ENCODE results near the gene NDUFA11.

NDUFA11 gene

GRCh38 chr19:5905114-5905778 is 1.7 kb upstream of the NDUFA11 start:
- DNase-seq: no peak

- DNase-seq: peak; percentile 97
These were observed 943 bp upstream of the NDUFA11 start, which contains the start of gene VMAC for GRCh38 chr19:5904352-5905113. Gene VMAC, plus strand, starts transcription at chr19:5904872. Its CDS starts 19 bp downstream, at chr19:5904891.

- DNase-seq: no peak
These were observed 450 bp downstream of the NDUFA11 start for GRCh38 chr19:5903056-5903623.

- no peak for DNase-seq
These were observed 2.6 kb downstream of the NDUFA11 start for GRCh38 chr19:5900976-5901375.

- no peak for DNase-seq
These were observed 3.7 kb downstream of the NDUFA11 start for GRCh38 chr19:5899728-5900526.

- DNase-seq: no peak
These were observed 6.2 kb downstream of the NDUFA11 start for GRCh38 chr19:5897189-5897969.

GRCh38 chr19:5896365-5897076 is 7.1 kb downstream of the NDUFA11 start:
- DNase-seq: no peak

GRCh38 chr19:5895890-5896289 is 7.7 kb downstream of the NDUFA11 start:
- no peak for DNase-seq

- no peak for DNase-seq
These were observed 8.2 kb downstream of the NDUFA11 start for GRCh38 chr19:5895409-5895808.

GRCh38 chr19:5894704-5895349 is 8.8 kb downstream of the NDUFA11 start:
- no peak for DNase-seq

- DNase-seq: no peak
These were observed 9.5 kb downstream of the NDUFA11 start for GRCh38 chr19:5893907-5894703.

GRCh38 chr19:5893296-5893903 is 10.2 kb downstream of the NDUFA11 start:
- no peak for DNase-seq

- DNase-seq: no peak
These were observed 10.8 kb downstream of the NDUFA11 start for GRCh38 chr19:5892772-5893275.

GRCh38 chr19:5891938-5892771 is 11.4 kb downstream of the NDUFA11 start:
- DNase-seq: no peak

- DNase-seq: no peak
These were observed 12.0 kb downstream of the NDUFA11 start for GRCh38 chr19:5891572-5891937.

GRCh38 chr19:5890099-5890498 is 13.5 kb downstream of the NDUFA11 start:
- no peak for DNase-seq

- DNase-seq: no peak
These were observed 14.2 kb downstream of the NDUFA11 start for GRCh38 chr19:5889288-5889971.
